Upper lobe of left lung (tissue), 4 donors: ENCODE data around the gene FLRT2.

Source experiments
- POLR2A ChIP-seq, 4 donors: fragments of 450-650 bp; IDR thresholded peaks; one replicate each; pipeline ENCODE4 v1.5.1; 2016 to 2017; ENCODE audit warnings: antibody characterized with exemption in 4 of 4, mild to moderate bottlenecking in 2 of 4
- POLR2AphosphoS5 ChIP-seq, 2 donors: sonication (generic); formaldehyde crosslinking; IDR thresholded peaks; one replicate each; pipeline ENCODE4 v1.5.1; 2017; ENCODE audit warnings: antibody characterized with exemption in 2 of 2
- TF ChIP-seq, protein P1 (sequence below), 6 experiments: fragments of 450-650 bp in 4 of 6; fragments of 200-600 bp in 2 of 6; sonication (generic) in 2 of 6; IDR thresholded peaks; one replicate each; pipeline ENCODE4 v1.5.1; 2016 to 2019; ENCODE audit warnings: antibody characterized with exemption in 6 of 6

DNA sequence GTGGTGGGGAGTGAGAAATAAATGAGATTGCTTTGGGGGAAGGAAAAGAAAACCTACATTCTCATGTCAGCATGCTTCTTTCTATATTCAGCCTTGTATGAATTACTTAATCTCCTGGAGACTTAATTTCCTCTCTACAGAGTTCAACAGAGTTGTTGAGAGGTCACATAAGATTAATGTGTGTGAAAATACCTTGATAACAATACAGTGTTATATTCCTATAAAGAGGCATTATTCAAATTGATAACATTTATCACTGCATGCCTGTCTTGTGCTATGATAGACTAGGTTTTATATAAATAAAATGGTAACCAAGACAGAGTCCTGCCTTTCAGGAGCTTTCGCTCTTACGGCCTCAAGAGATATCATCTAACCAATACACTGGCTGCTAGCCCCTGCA lies 9.6 kb downstream of the FLRT2 start:
- TF ChIP-seq, protein P1, sequence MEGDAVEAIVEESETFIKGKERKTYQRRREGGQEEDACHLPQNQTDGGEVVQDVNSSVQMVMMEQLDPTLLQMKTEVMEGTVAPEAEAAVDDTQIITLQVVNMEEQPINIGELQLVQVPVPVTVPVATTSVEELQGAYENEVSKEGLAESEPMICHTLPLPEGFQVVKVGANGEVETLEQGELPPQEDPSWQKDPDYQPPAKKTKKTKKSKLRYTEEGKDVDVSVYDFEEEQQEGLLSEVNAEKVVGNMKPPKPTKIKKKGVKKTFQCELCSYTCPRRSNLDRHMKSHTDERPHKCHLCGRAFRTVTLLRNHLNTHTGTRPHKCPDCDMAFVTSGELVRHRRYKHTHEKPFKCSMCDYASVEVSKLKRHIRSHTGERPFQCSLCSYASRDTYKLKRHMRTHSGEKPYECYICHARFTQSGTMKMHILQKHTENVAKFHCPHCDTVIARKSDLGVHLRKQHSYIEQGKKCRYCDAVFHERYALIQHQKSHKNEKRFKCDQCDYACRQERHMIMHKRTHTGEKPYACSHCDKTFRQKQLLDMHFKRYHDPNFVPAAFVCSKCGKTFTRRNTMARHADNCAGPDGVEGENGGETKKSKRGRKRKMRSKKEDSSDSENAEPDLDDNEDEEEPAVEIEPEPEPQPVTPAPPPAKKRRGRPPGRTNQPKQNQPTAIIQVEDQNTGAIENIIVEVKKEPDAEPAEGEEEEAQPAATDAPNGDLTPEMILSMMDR (IDR thresholded peaks at IDR 0.05): no peak
- TF ChIP-seq POLR2A (IDR thresholded peaks at IDR 0.05) (no peak), POLR2AphosphoS5 (IDR thresholded peaks at IDR 0.05) (no peak)
